GM12891 (cell line): Measurements from ENCODE around the gene KIF25.

Experiments used
- PAX5 ChIP-seq: IDR thresholded peaks from 2 replicates; pipeline ENCODE4 v1.6.1; 2011; ENCODE audit warnings: low read length, moderate library complexity, mild to moderate bottlenecking; ENCODE audit not compliant: insufficient read depth, severe bottlenecking
- POLR2A ChIP-seq: IDR thresholded peaks from 2 replicates; pipeline ENCODE4 v1.6.1; 2011; ENCODE audit warnings: low read depth, low read length, control low read depth
- POLR2AphosphoS5 ChIP-seq: IDR thresholded peaks from 2 replicates; pipeline ENCODE4 v1.6.1; 2011; ENCODE audit warnings: low read depth, low read length, control low read depth
- POU2F2 ChIP-seq: IDR thresholded peaks from 2 replicates; pipeline ENCODE4 v1.6.1; 2011; ENCODE audit warnings: low read depth, mild to moderate bottlenecking, control low read depth, low read length, moderate library complexity
- SPI1 ChIP-seq: IDR thresholded peaks from 2 replicates; pipeline ENCODE4 v1.6.1; 2011; ENCODE audit warnings: low read depth, low read length, control low read depth
- TAF1 ChIP-seq: IDR thresholded peaks from 2 replicates; pipeline ENCODE4 v1.6.1; 2011; ENCODE audit warnings: low read depth, low read length, control low read depth

- TF ChIP-seq POLR2A (no peak), POLR2AphosphoS5 (no peak), SPI1 (no peak), PAX5 (no peak), TAF1 (no peak), POU2F2 (no peak)
These were observed 55.9 kb downstream of the KIF25 start for GRCh38 chr6:168053086-168053956.
